Kidney glomerular epithelial cell (primary cell): ENCODE measurements around the gene NBPF3.
"Not testable (repeated sequence)": the region's sequence is repeated elsewhere in the genome, so short reads cannot be mapped to it uniquely, and the experiment has no call there.

ENCODE experiments used
- DNase-seq: peaks from one replicate; lab custom pipeline; 2025; lab: John Stamatoyannopoulos, UW

NBPF3 gene

DNA sequence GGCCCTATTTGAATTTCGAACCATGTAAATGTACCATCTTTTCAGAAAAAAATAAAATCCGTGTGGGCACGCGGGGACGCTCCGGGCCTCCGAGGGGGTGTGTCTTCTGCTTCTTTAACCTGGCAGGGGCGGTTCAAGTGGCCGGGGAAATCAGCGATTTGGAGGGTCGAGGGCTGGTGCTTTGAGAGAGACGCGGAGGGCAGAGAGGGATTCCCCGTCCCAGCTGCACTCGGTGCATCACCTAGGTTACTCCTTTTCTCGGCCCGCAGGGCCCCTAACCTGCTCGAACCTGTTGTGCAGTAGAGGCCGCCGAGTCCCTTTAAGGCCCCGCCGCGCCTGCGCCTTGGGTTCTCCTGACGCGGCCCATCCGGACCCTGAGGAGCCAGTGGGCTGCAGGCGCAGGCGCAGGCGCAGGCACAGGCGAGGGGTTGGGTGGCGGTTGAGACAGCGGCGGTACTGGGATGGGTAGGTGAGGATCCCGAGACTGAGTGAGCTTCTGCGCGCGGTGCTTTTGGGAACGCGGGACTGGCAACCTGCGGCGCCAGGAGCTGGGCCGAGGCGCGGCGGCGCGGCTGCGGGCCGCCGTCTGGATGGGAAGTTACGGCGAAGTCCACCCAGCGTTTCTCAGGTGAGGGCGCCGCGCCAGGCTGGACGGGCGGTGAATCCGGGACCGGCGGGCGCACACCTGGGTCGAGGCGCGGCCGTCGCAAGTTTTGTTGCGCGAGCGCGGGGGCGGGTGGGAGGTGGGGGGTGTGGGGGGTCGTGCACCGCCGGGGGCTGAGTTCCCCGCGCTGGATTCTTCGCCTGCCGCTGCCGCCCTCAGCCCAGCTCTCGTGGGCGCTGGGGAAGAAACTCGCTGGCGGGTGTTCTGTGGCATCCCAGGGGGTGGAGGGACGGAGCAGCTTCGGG, at the start of gene NBPF3:
Gene NBPF3, plus strand, starts transcription at position 417 of the 909 bp plus-strand sequence. CDS start 4,950 bp downstream, outside the sequence.
- DNase-seq = peak; percentile 73

DNA sequence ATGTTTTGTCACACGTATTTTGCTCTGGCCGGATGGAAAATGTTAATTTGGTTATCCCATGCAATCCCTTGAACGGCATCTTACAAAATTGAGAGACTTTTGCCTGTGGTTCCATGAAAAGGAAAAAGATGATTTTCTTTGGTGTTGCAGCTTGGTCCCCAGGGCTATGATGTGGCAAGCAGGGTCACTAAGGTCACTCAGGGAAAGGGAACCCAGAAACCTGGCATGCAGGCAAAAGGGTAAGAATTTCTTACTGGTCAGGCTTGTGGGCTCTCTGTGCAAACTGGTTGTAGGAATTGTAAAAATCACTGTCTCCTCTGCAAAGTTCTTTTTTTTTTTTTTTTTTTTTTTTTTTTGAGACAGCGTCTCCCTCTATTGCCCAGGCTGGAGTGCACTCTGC, 48.4 kb upstream of the NBPF3 start:
- DNase-seq = no peak

DNA sequence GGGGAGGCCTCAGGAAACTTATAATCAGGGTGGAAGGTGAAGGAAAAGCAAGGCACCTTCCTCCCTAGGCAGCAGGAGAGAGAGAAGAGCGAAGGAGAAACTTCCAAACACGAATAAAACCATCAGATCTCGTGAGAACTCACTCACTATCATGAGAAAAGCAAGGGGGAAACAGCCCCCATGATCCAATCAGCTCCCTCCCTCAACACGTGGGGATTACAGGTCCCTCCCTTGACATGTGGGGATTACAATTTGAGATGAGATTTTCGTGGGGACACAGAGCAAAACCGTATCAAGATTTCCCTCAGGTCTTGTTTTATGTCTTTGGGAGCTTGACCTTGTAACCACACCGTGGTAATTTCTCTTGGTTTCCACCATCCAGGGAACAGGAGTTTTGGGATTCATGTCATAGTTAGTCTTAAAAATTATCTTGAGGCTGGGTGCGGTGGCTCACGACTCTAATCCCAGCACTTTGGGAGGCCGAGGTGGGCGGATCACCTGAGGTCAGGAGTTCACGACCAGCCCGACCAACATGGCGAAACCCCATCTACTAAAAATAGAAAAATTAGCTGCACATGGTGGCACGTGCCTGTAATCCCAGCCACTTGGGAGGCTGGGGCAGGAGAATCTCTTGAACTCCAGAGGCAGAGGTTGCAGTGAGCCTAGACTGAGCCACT, 47.2 kb upstream of the NBPF3 start:
- no peak for DNase-seq

GRCh38 chr1:21396516-21396915, 43.4 kb upstream of the NBPF3 start:
- no peak for DNase-seq

DNA sequence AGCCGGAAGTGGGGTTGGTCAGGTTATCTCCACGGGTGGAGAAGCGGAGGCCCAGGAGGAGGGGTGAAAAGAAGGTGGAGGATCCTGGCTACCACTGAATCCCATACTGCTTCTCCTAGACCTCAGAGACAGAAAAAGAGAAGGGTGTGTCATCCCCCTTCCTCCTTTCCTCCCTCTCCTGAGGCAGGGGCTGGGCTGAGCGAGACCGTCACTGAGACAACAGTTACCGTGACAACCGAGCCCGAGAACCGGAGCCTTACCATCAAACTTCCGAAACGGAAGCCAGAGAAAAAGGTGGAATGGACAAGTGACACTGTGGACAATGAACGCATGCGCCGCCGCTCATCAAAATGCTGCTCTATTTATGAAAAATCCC, 42.1 kb upstream of the NBPF3 start:
- no peak for DNase-seq

- DNase-seq = not testable (repeated sequence)
Measured at GRCh38 chr1:21401726-21402346, 38.1 kb upstream of the NBPF3 start.

GRCh38 chr1:21406659-21407058, 33.3 kb upstream of the NBPF3 start:
- DNase-seq = no peak

- DNase-seq = not testable (repeated sequence)
Measured at GRCh38 chr1:21409897-21410296, 30.0 kb upstream of the NBPF3 start.

- peak; percentile 10 for DNase-seq
Measured at GRCh38 chr1:21414015-21414414, 25.9 kb upstream of the NBPF3 start.

- DNase-seq = not testable (repeated sequence)
Measured at GRCh38 chr1:21420378-21420777, 19.6 kb upstream of the NBPF3 start.

GRCh38 chr1:21421307-21421706, 18.6 kb upstream of the NBPF3 start:
- not testable (repeated sequence) for DNase-seq

DNA sequence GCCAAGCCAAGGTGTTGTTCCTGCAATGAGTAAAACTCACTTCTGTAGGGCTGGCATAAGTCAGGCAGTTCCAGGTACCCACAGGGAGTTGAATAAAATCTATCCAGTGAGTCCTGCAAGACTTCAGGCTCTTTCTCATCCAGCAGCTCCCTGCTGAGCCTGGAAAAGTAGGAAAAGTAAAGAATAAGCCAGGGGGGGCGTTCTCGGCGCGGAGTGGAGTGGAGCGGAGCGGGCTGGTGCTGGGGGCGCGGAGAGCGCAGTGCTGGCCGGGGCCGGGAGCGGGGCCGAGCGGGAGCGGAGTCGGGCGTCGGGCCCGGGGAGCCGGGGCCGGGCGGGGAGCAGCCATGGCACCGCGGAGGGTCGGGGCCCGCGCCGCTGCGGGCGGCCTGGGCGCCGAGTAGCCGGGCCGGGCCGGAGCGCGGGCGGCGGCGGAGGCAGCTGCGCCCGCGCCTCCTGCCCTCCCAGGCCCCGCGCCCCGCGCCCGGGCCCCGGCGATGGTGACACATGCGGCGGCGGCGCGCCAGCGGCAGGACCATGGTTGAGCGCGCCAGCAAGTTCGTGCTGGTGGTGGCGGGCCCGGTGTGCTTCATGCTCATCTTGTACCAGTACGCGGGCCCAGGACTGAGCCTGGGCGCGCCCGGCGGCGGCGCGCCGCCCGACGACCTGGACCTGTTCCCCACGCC, 12.0 kb upstream of the NBPF3 start:
- DNase-seq = not testable (repeated sequence)

GRCh38 chr1:21428481-21429073, 11.4 kb upstream of the NBPF3 start:
- not testable (repeated sequence) for DNase-seq

DNA sequence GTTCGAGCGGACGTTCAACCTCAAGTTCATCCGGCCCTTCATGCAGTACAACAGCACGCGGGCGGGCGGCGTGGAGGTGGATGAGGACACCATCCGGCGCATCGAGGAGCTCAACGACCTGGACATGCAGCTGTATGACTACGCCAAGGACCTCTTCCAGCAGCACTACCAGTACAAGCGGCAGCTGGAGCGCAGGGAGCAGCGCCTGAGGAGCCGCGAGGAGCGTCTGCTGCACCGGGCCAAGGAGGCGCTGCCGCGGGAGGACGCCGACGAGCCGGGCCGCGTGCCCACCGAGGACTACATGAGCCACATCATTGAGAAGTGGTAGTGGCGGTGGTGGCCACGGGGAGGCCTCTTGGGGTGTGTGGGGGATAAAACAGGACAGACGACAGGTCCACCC, 10.7 kb upstream of the NBPF3 start:
- DNase-seq = not testable (repeated sequence)

DNA sequence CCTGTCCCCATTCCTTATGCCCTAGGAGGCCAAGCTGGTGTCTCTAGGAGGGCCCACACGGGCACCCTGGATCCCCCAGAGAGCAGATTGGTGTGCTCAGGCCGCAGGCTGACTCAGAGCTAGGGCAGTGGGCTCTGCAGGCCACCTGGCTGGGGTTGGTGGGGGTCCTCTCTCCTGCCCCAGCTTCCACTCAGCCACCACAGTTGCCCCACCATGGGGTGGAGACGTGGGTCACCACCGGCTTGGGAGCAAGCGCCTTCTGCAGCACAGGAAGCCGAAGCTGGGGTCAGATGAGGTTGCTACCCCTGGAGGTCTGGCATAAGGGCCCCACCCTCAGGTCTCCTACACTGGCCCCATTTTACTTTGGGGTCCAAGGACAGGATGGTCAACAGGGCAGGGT, 9.1 kb upstream of the NBPF3 start:
- not testable (repeated sequence) for DNase-seq

DNA sequence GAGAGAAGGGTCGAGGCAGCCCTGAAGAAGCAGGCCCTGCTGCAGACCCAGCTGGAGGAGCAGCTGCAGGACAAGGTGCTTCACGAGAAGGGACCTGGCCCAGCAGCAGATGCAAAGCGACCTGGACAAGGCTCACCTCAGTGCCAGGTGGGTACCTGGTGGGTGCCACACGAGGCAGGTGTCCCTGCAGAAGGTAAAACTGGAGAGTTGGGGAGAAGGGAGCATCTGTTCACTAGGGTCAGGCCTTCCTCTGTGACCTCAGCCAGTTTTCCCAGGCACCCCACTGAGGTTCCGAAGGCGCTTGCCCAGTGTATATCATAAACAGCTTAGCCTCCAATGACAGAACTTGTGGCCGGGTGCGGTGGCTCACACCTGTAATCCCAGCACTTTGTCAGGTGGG, 5.5 kb upstream of the NBPF3 start:
- no peak for DNase-seq

DNA sequence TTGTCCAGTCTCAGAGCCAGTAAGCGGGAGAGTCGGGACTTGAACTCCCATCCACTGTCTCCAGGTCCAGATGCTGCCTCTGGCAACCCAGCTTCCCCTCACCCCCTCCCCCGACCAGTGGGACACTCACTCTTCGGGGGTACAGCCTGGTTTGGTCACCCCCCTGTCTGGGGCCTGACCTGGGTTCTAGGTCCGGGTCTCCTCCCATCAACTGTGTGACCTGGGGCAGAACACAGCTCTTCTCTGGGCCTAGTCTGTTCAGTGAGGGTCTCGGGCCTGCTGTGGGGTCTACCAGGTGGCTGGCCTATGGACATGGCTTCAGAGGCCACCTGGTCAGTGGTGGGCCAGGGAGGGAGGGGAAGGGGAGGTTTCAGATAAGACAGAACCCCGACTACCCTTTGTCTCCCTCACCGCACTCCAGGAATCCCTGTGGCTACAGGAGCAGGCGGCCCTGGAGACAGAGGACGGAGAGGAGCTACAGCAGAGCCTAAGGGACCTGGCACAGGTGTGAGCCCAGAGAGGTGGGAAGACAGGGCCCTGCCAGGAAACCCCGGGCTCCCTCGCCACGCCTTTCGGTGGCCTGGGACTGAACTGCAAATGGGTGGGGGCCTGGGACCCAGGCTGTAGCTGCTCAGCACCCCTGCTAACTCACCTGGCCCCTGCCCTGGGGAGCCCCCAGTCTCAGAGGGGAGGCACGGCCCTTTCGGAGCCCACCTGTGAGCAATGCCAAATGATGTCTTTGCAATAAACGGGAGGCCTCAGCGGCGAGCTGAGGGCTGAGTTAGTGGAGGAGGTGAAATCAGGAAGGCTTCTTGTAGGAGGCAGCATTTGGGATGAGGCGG, 4.1 kb upstream of the NBPF3 start:
- DNase-seq = no peak

DNA sequence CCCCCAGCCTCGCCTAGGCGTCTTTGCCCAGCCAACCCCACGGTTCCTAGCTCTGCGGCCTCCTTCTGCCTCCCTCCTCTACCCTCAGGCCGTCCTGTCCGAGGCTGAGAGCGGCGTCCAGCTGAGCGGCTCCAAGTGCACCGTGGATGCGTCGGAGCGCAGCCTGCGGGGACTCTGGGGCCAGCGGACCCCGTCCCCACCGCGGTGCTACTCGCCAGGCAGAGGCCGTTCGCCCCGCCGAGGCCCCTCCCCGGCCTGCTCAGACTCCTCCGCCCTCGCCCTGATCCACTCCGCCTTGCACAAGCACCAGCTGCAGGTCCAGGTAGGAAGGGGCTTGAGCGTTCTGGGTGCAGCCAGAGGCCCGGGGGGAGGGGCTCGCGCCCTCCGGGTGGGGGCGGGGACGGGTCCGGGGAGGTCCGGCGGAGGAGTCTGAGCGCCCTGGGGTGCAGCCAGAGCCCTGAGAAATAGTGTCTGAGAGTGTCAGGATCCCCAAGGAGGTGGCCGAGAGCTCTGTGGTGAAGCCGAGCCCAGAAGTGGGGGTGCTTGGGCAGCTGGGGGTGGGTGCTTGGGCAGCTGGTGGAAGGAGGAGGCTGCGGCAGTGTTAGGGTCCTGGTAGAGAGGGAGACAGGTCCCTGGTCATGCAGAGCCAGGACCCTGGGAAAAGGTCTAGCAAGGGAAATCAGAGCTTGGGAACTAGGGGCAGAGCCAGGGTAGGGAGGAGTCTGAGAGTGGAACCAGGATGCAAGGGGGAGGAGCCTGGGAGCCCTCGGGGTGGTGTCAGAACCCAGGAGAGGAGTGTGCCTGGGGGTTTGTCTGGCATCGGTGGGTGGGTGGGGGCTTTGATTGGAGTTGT, 3.2 kb upstream of the NBPF3 start:
- DNase-seq = no peak

DNA sequence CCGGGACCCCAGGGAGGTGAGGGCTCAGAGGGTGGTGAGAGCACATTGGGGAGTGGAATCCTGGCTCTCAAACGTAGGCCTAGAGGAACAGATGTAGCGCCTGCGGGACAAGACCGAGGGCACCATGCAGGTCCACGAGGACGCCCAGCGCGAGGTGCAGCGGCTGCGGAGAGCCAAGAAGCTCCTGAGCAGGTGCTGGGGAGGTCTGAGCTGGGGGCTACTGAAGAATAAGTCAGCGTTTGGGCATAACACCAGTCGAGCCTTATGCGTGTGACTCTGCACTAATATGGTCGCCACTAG, 2.6 kb upstream of the NBPF3 start:
- no peak for DNase-seq
